ENCODE data around the gene DGKH.

- TF ChIP-seq CTCF (IDR thresholded peaks at IDR 0.05) (no peak), ZFX (IDR thresholded peaks at IDR 0.05; ENCODE audit: borderline replicate concordance) (no peak)
Observed at GRCh38 chr13:42170029-42170428, 121.6 kb downstream of the DGKH start.
